Measurements from ENCODE around the gene GALNT7. TPM values are rescaled to one million over a fixed set of nuclear protein-coding genes. Genes with fewer than 3 reads are reported as not detected.

Gene GALNT7
- total RNA-seq, 1 experiment from 2014 or later, result 16.8 TPM

DNA sequence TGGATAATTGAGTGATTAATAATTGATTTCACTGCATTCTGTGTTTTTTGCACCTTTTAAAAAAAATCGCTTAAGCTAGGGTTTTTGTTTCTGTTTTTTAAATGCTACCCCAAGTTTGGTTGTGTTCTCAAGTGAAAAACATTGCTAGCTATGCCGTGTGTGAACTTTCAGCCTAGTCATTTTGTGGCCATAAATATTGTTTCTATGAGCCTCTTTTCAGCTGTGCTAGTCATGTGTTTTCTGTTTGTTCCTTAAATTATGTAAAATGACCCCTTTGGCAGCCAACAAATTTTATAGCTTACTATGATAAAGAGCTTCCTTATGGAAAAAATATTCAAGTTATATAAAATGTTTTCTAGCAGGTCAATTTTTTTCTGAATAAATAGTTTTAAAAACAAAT, 59.1 kb downstream of the GALNT7 start:
- no peak for DNase-seq
- Histone ChIP-seq H3K4me1 (no peaks in the 10 kb centered on the region), H3K4me3 (ENCODE audit: low read depth, low read length) (no peak overlapping the region), H3K9me3 (no peaks in the 10 kb centered on the region), H3K36me3 (ENCODE audit: control insufficient read depth, insufficient read depth, low read length) (no peaks in the 10 kb centered on the region), H3K27me3 (replicated peaks; ENCODE audit: control insufficient read depth, insufficient read depth, low read length) (no peaks in the 10 kb centered on the region)
- ChIA-PET CTCF (no interaction called here), POLR2A (no interaction called here)
- no peak overlapping the region for H3K27ac Mint-ChIP-seq (ENCODE audit: unreplicated experiment)
- intact Hi-C loops (cut with micrococcal nuclease; ENCODE audit: unreplicated experiment), result no loop called here
- no peaks in the 10 kb centered on the region for H3K4me1 Mint-ChIP-seq (ENCODE audit: low read depth, unreplicated experiment)
- no peaks in the 10 kb centered on the region for H3K27me3 Mint-ChIP-seq (ENCODE audit: insufficient read depth, unreplicated experiment)
- TF ChIP-seq CTCF (IDR thresholded peaks at IDR 0.05; ENCODE audit: insufficient read depth in 1 of 2, low read depth in 1 of 2, low read length in 1 of 2, severe bottlenecking in 1 of 2, unreplicated experiment in 1 of 2), result no peak
- H3K36me3 Mint-ChIP-seq (ENCODE audit: insufficient read depth, unreplicated experiment), result no peaks in the 10 kb centered on the region
- no TSS peak for BruUV-seq (replicated peaks)
- no peaks in the 10 kb centered on the region for H3K9me3 Mint-ChIP-seq (ENCODE audit: unreplicated experiment)
- H3K4me3 Mint-ChIP-seq (ENCODE audit: unreplicated experiment), result no peak overlapping the region

DNA sequence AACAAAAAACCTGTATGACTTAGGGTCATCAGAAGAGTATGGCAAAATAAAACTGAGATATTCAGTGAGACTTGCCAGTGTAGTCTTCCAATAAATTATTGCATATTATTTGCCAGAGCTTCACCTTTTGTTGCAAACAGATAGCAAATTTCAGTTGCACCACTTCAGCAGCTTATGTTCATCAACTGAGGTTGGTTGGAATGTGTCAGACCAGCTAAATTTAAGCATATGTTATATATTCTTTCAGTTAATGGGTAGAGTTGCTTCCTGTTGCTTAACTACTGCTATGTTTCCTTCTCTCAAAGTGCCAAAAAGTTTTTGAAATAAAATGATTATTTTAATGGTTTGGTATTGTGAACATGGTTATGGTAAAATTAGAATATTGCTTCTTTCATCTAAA, 61.5 kb downstream of the GALNT7 start:
- intact Hi-C loops (cut with micrococcal nuclease; ENCODE audit: unreplicated experiment), result no loop called here
- no peak for DNase-seq
- no peak overlapping the region for H3K27ac Mint-ChIP-seq (ENCODE audit: unreplicated experiment)
- Histone ChIP-seq H3K9me3 (no peaks in the 10 kb centered on the region), H3K4me3 (ENCODE audit: low read depth, low read length) (no peak overlapping the region), H3K36me3 (ENCODE audit: control insufficient read depth, insufficient read depth, low read length) (no peaks in the 10 kb centered on the region), H3K27me3 (replicated peaks; ENCODE audit: control insufficient read depth, insufficient read depth, low read length) (no peaks in the 10 kb centered on the region), H3K4me1 (no peaks in the 10 kb centered on the region)
- no peak for TF ChIP-seq CTCF (IDR thresholded peaks at IDR 0.05; ENCODE audit: insufficient read depth in 1 of 2, low read depth in 1 of 2, low read length in 1 of 2, severe bottlenecking in 1 of 2, unreplicated experiment in 1 of 2)
- no TSS peak for BruUV-seq (replicated peaks)
- H3K27me3 Mint-ChIP-seq (ENCODE audit: insufficient read depth, unreplicated experiment), result no peaks in the 10 kb centered on the region
- H3K36me3 Mint-ChIP-seq (ENCODE audit: insufficient read depth, unreplicated experiment), result no peaks in the 10 kb centered on the region
- no peaks in the 10 kb centered on the region for H3K4me1 Mint-ChIP-seq (ENCODE audit: low read depth, unreplicated experiment)
- POLR2A ChIA-PET, result no interaction called here
- CTCF ChIA-PET, result no interaction called here
- H3K4me3 Mint-ChIP-seq (ENCODE audit: unreplicated experiment), result no peak overlapping the region
- no peaks in the 10 kb centered on the region for H3K9me3 Mint-ChIP-seq (ENCODE audit: unreplicated experiment)

DNA sequence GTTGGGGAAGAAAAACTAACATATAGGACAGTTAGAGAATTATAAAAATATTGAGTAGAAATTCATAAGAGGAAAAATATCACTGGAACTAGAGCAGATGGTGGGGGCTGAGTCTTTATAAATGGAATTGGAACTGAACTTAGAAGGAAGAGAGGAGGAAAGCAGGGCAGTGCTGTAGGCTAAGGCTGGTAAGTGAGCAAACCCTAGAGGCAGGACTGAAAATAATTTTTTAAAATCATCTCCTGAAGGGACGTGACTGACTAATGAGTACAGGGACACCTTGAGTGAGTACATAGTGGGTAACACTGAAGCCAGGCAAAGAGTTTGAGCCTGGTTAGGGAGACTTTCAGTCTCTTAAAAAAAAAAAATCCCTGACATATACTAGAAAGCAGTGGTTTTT, 63.3 kb downstream of the GALNT7 start:
- ChIA-PET CTCF (no interaction called here), POLR2A (no interaction called here)
- Histone ChIP-seq H3K4me3 (ENCODE audit: low read depth, low read length) (no peak overlapping the region), H3K9me3 (no peaks in the 10 kb centered on the region), H3K27me3 (replicated peaks; ENCODE audit: control insufficient read depth, insufficient read depth, low read length) (no peaks in the 10 kb centered on the region), H3K4me1 (no peaks in the 10 kb centered on the region), H3K36me3 (ENCODE audit: control insufficient read depth, insufficient read depth, low read length) (no peaks in the 10 kb centered on the region)
- peaks cover 8% of the 10 kb centered on the region for H3K4me1 Mint-ChIP-seq (ENCODE audit: low read depth, unreplicated experiment)
- H3K9me3 Mint-ChIP-seq (ENCODE audit: unreplicated experiment), result no peaks in the 10 kb centered on the region
- H3K27me3 Mint-ChIP-seq (ENCODE audit: insufficient read depth, unreplicated experiment), result no peaks in the 10 kb centered on the region
- TF ChIP-seq CTCF (IDR thresholded peaks at IDR 0.05; ENCODE audit: insufficient read depth in 1 of 2, low read depth in 1 of 2, low read length in 1 of 2, severe bottlenecking in 1 of 2, unreplicated experiment in 1 of 2), result peak in 1 of 2 experiments; percentile 38
- DNase-seq, result peak in 1 of 2 experiments; percentile 3
- H3K36me3 Mint-ChIP-seq (ENCODE audit: insufficient read depth, unreplicated experiment), result no peaks in the 10 kb centered on the region
- BruUV-seq (replicated peaks), result no TSS peak
- intact Hi-C loops (cut with micrococcal nuclease; ENCODE audit: unreplicated experiment), result loop anchor here (1.0 kb wide), 1 partner anchor 207 kb away; no protein-coding TSS in a partner anchor
- no peak overlapping the region for H3K27ac Mint-ChIP-seq (ENCODE audit: unreplicated experiment)
- H3K4me3 Mint-ChIP-seq (ENCODE audit: unreplicated experiment), result no peak overlapping the region

All from Caco-2 (cell line).